GOT3 (cell line): ENCODE results near the gene CCDC30.

Experiments
- DNase-seq: peaks from one replicate; lab custom pipeline; 2025; ENCODE audit warnings: mixed read lengths; lab: John Stamatoyannopoulos, UW

The CCDC30 gene

GRCh38 chr1:42692461-42692860, 229.4 kb downstream of the CCDC30 start:
- DNase-seq, result no peak

GRCh38 chr1:42692911-42693310, 229.8 kb downstream of the CCDC30 start:
- no peak for DNase-seq

GRCh38 chr1:42698081-42698813, 235.2 kb downstream of the CCDC30 start:
- DNase-seq, result no peak

GRCh38 chr1:42700006-42700405, 236.9 kb downstream of the CCDC30 start:
- no peak for DNase-seq

GRCh38 chr1:42703888-42704464, 240.9 kb downstream of the CCDC30 start:
- no peak for DNase-seq
